ENCODE data around the gene NOLC1. TPM values are rescaled to one million over a fixed set of nuclear protein-coding genes. Genes with fewer than 3 reads are reported as not detected.

NOLC1 gene
- total RNA-seq, 6 experiments from 2014 or later: 16.0 to 60.2 (median 27.3) TPM

DNA sequence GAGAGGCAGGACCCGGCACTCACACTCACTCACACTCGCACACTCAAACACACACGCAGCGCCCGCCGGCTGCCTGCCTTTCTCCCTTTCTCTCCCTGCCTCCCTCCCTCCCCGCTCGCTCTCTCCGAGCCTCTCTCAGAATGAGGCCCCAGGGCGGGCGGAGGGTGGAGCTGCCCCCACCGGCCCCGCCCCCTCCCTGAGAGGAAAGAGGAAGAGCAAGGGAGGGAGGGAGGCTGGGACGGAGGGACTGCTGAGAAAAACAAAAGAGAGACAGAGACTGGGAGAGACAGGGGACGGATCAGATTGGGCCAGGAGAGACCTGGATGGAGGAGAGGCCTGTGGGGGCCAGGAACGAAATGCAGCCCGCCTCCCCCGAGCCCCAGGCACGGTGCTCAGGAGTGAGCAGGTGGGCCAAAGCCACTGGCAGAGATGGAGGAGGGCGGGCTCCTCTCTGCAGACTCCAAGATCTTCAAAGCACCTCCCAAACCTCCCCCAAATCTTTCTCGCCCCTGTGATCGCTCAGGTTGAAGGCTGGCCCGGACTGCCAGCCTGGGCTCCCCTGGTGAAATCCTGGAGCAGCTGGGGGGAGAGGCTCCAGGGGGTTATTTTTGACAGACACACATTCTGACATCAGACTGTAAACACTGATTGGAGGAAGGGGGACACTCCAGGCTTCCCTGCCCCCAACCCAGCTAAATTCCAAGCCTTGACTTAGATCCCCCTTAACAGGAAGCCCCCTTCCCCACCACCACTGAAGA is 37.1 kb upstream of the NOLC1 start:
- H3K27ac ChIP-seq: peak overlapping the region; percentile 58 to 74 (median 68)
- H3K4me3 ChIP-seq: peak overlapping the region; percentile 70 to 75 (median 74)
- H3K9me3 ChIP-seq: no peaks in the 10 kb centered on the region
- H3K36me3 ChIP-seq: peaks cover 0 to 13% (median 10%) of the 10 kb centered on the region in 4 donors
- DNase-seq (peak; percentile 91 to 95 (median 94)), ATAC-seq (peak; percentile 87 to 91 (median 89))
- WGBS (ENCODE audit: insufficient coverage, low coverage, low lambda C conversion rate, missing lambda C conversion rate): 0% methylated on average over 16 of the region's 23 CpGs
- intact Hi-C loops (cut with DNase I): no loop called here
- H3K4me1 ChIP-seq: peaks cover 0 to 52% (median 14%) of the 10 kb centered on the region in 4 donors
- H3K27me3 ChIP-seq: no peaks in the 10 kb centered on the region
- TF ChIP-seq POLR2A (IDR thresholded peaks at IDR 0.05): peak; percentile 38
- TF ChIP-seq, protein P1, sequence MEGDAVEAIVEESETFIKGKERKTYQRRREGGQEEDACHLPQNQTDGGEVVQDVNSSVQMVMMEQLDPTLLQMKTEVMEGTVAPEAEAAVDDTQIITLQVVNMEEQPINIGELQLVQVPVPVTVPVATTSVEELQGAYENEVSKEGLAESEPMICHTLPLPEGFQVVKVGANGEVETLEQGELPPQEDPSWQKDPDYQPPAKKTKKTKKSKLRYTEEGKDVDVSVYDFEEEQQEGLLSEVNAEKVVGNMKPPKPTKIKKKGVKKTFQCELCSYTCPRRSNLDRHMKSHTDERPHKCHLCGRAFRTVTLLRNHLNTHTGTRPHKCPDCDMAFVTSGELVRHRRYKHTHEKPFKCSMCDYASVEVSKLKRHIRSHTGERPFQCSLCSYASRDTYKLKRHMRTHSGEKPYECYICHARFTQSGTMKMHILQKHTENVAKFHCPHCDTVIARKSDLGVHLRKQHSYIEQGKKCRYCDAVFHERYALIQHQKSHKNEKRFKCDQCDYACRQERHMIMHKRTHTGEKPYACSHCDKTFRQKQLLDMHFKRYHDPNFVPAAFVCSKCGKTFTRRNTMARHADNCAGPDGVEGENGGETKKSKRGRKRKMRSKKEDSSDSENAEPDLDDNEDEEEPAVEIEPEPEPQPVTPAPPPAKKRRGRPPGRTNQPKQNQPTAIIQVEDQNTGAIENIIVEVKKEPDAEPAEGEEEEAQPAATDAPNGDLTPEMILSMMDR (IDR thresholded peaks at IDR 0.05): no peak

DNA sequence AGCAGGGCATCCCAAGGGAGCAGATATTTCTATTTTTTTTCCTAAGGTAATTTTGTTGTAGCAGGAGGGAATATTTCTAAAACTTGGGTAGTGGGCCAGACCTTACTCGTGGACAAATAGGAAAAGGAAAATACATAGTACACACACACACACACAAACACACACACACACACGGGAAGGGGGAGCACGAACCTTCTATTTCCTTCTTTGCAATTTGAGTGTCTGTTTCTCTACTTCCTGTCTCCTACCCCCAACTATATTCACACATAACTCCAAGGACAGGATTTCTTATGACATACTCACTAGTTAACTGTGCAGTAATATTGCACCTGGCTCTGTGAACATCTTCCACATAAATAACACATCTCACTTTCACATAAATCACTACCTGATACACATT is 36.4 kb upstream of the NOLC1 start:
- Histone ChIP-seq H3K4me1 (peaks cover 0 to 52% (median 14%) of the 10 kb centered on the region in 4 donors), H3K9me3 (no peaks in the 10 kb centered on the region), H3K4me3 (no peak overlapping the region), H3K27me3 (no peaks in the 10 kb centered on the region), H3K27ac (peak overlapping the region; percentile 58 to 74 (median 68)), H3K36me3 (peaks cover 0 to 6% (median 3%) of the 10 kb centered on the region in 4 donors)
- intact Hi-C loops (cut with DNase I): no loop called here
- no peak for ATAC-seq
- 7% methylated on average over 3 of the region's 3 CpGs for WGBS (ENCODE audit: insufficient coverage, low coverage, low lambda C conversion rate, missing lambda C conversion rate)
- no peak for DNase-seq
- TF ChIP-seq POLR2A (IDR thresholded peaks at IDR 0.05): no peak
- TF ChIP-seq, protein P1 (IDR thresholded peaks at IDR 0.05): no peak

DNA sequence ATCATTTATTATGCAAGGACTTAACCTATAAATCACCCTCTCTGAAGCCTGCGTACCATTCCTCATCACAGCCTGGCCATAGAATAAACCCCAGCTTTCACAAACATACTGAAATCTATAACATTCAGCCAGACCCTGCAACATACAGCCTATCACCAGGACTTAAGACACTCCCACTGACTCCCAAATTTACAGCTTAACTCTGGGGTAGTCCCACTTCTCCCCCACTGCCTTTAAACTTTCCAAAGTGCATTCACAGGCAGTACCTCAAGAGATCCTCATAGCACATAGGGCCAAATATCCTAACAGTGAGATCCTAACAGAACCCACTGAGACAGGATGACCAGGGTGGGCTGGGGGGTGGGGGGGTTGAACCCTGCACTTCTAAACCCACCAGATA is 35.5 kb upstream of the NOLC1 start:
- no peaks in the 10 kb centered on the region for H3K36me3 ChIP-seq
- H3K9me3 ChIP-seq: no peaks in the 10 kb centered on the region
- peaks cover 0 to 52% (median 14%) of the 10 kb centered on the region in 4 donors for H3K4me1 ChIP-seq
- TF ChIP-seq POLR2A (IDR thresholded peaks at IDR 0.05): no peak
- TF ChIP-seq, protein P1 (IDR thresholded peaks at IDR 0.05): no peak
- H3K27me3 ChIP-seq: no peaks in the 10 kb centered on the region
- ATAC-seq (no peak), DNase-seq (no peak)
- 82% methylated on average over 1 of the region's 1 CpG for WGBS (ENCODE audit: insufficient coverage, low coverage, low lambda C conversion rate, missing lambda C conversion rate)
- peak overlapping the region in 2 of 3 donors; percentile 65 to 81 for H3K27ac ChIP-seq
- intact Hi-C loops (cut with DNase I): no loop called here
- no peak overlapping the region for H3K4me3 ChIP-seq

DNA sequence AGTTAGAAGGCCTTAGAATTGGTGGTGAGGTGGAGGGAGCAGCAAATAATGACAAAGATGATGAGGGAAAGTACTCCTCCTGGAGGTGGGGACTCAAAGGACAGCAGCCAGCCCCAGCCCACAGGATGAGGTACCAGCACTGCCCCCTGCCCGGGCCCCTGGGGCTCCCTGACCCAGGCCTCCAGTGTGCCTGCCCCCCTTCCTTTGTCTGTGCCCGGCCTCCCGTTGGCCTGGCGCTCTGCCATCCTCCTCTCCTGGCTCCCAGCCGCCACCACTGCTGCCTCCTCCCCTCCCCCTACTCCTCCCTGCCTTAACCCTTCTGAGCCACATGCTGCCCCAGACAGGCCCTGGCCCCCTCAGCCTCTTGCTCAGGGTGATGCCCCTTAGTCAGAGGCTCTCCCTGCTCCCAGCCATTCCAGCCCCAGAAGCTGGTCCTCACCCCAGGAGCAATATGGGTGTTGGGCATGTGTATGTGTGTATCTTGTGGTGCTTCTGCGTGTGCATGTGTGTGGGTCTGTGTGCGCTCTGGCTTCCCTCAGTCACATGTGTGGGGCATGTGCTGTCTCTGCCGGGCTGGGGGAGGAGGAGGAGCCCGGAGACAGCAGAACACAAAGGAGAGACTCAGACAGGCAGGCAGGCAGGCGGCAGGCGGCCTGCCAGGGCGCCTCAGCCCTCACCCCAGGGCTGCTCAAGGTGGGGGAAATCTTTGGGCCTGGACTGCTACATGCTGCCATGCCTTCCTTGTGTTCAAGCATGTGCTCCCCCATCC is 34.6 kb upstream of the NOLC1 start:
- intact Hi-C loops (cut with DNase I): no loop called here
- Histone ChIP-seq H3K9me3 (no peaks in the 10 kb centered on the region), H3K4me1 (peaks cover 0 to 52% (median 14%) of the 10 kb centered on the region in 4 donors), H3K27ac (peak overlapping the region; percentile 47 to 81 (median 65)), H3K4me3 (no peak overlapping the region), H3K27me3 (no peaks in the 10 kb centered on the region), H3K36me3 (no peaks in the 10 kb centered on the region)
- TF ChIP-seq POLR2A (IDR thresholded peaks at IDR 0.05): no peak
- TF ChIP-seq, protein P1 (IDR thresholded peaks at IDR 0.05): peak in 1 of 4 donors; percentile 3
- 3% methylated on average over 6 of the region's 12 CpGs for WGBS (ENCODE audit: insufficient coverage, low coverage, low lambda C conversion rate, missing lambda C conversion rate)
- peak; percentile 16 to 30 (median 21) for ATAC-seq
- DNase-seq: peak; percentile 84 to 87 (median 87)

All from right lobe of liver (tissue), 6 donors.